Measurements from ENCODE around the gene YY1AP1.
"Not testable (repeated sequence)": the region's sequence is repeated elsewhere in the genome, so short reads cannot be mapped to it uniquely, and the experiment has no call there.

Gene YY1AP1

DNA sequence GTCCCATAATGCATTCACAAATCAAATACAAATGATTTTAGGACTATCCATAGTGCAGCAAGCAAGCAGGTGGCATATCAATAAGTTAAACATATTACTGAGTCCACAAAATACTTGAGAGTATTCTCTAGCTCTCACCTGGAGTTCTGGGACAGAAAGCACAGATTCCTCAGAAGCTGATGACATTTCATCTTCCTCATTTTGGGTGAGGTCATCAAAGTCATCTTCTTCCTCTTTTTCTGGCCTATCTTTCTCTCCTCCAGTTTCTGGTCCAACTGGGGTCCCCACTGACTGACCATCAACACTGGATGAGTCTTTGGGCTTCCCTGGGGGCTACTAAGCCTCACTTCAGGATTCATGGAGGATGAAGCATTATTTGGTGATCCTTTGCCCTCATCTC is 38.9 kb downstream of the YY1AP1 start:
- no peak for DNase-seq (ENCODE audit: low read depth in 2 of 2)
- TF ChIP-seq, protein P1, sequence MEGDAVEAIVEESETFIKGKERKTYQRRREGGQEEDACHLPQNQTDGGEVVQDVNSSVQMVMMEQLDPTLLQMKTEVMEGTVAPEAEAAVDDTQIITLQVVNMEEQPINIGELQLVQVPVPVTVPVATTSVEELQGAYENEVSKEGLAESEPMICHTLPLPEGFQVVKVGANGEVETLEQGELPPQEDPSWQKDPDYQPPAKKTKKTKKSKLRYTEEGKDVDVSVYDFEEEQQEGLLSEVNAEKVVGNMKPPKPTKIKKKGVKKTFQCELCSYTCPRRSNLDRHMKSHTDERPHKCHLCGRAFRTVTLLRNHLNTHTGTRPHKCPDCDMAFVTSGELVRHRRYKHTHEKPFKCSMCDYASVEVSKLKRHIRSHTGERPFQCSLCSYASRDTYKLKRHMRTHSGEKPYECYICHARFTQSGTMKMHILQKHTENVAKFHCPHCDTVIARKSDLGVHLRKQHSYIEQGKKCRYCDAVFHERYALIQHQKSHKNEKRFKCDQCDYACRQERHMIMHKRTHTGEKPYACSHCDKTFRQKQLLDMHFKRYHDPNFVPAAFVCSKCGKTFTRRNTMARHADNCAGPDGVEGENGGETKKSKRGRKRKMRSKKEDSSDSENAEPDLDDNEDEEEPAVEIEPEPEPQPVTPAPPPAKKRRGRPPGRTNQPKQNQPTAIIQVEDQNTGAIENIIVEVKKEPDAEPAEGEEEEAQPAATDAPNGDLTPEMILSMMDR (IDR thresholded peaks at IDR 0.05; ENCODE audit: low read depth, low read length): no peak

GRCh38 chr1:155648207-155649147 is 40.1 kb downstream of the YY1AP1 start:
- DNase-seq (ENCODE audit: low read depth in 2 of 2): peak; percentile 95 to 96
- TF ChIP-seq, protein P1 (IDR thresholded peaks at IDR 0.05; ENCODE audit: low read depth, low read length): peak; percentile 66
- H3K4me3 ChIP-seq (replicated peaks in 1 of 2; ENCODE audit: low read depth in 2 of 2, low read length in 2 of 2): peak overlapping the region; percentile 11 to 51

More for the DNA sequence above, 38.9 kb downstream of the YY1AP1 start:
- no peak overlapping the region for H3K4me3 ChIP-seq (replicated peaks in 1 of 2; ENCODE audit: low read depth in 2 of 2, low read length in 2 of 2)

GRCh38 chr1:155646307-155646706 is 42.3 kb downstream of the YY1AP1 start:
- no peak overlapping the region for H3K4me3 ChIP-seq (replicated peaks in 1 of 2; ENCODE audit: low read depth in 2 of 2, low read length in 2 of 2)
- peak; percentile 74 to 76 for DNase-seq (ENCODE audit: low read depth in 2 of 2)
- TF ChIP-seq, protein P1 (IDR thresholded peaks at IDR 0.05; ENCODE audit: low read depth, low read length): no peak

- TF ChIP-seq, protein P1 (IDR thresholded peaks at IDR 0.05; ENCODE audit: low read depth, low read length): no peak
- no peak overlapping the region for H3K4me3 ChIP-seq (replicated peaks in 1 of 2; ENCODE audit: low read depth in 2 of 2, low read length in 2 of 2)
- peak; percentile 45 to 63 for DNase-seq (ENCODE audit: low read depth in 2 of 2)
Observed at GRCh38 chr1:155645648-155646047, 42.9 kb downstream of the YY1AP1 start.

GRCh38 chr1:155645034-155645598 is 43.5 kb downstream of the YY1AP1 start:
- peak in 1 of 2 donors; percentile 73 for DNase-seq (ENCODE audit: low read depth in 2 of 2)
- TF ChIP-seq, protein P1 (IDR thresholded peaks at IDR 0.05; ENCODE audit: low read depth, low read length): no peak
- no peak overlapping the region for H3K4me3 ChIP-seq (replicated peaks in 1 of 2; ENCODE audit: low read depth in 2 of 2, low read length in 2 of 2)

DNA sequence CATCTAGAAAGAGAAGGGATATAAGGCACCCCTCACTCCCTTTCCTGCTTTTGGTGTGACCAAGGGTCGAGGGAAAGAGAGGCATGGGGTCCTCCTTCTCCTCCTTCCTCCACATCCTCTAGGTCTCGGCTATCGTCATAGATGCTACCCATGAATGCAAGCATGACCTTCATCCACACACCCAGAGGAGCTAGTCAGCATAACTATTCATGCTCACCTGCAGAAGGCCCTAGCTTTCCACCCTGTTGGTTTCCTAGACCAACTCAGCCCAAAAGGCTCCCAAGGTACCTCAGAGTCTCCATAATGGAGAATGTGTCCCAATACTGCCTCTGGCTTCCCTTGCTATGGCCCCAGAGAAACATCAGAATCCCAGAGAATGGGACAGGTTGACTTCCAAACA is 45.3 kb downstream of the YY1AP1 start:
- H3K4me3 ChIP-seq (replicated peaks in 1 of 2; ENCODE audit: low read depth in 2 of 2, low read length in 2 of 2): no peak overlapping the region
- TF ChIP-seq, protein P1 (IDR thresholded peaks at IDR 0.05; ENCODE audit: low read depth, low read length): no peak
- no peak for DNase-seq (ENCODE audit: low read depth in 2 of 2)

DNA sequence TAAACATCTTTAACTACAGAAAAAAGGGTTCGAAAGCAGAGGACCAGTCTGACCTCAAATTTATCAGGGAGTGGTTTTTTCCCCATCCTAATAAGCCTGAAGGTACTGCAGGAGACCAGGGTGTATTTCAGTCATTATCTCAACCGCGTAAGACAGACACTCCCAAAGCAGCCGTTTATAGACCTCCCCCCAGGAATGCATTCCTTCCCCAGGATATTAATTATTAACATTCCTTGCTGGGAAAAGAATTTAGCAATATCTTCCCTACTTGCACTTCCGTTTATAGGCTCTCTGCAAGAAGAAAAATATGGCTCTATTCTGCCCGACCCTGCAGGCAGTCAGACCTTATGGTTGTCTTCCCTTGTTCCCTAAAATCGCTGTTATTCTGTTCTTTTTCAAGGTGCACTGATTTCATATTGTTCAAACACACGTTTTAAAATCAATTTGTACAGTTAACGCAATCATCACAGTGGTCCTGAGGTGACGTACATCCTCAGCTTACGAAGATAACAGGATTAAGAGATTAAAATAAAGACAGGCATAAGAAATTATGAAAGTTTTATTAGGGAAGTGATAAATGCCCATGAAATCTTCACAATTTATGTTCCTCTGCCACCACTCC is 45.9 kb downstream of the YY1AP1 start:
- not testable (repeated sequence) for H3K4me3 ChIP-seq (replicated peaks in 1 of 2; ENCODE audit: low read depth in 2 of 2, low read length in 2 of 2); DNase-seq (ENCODE audit: low read depth in 2 of 2)

Measured in cardiac fibroblast (primary cell).